WTC11 (cell line): ENCODE measurements around the gene S1PR3. TPM values are rescaled to one million over a fixed set of nuclear protein-coding genes. Genes with fewer than 3 reads are reported as not detected.

Experiments
- ATAC-seq: fragments of 200-7000 bp; cut with Tn5 transposase; 2 replicates; pipeline ENCODE4 v1.10.0; 2021; ENCODE audit warnings: mild to moderate bottlenecking, moderate library complexity
- CTCF ChIA-PET: fragments of 300-600 bp; sonication (Branson Sonifier 250); formaldehyde crosslinking; loops from one replicate; lab custom pipeline; 2021; ENCODE audit warnings: antibody characterized with exemption; lab: Charles Lee
- POLR2A ChIA-PET: fragments of 350-600 bp; sonication (Branson Sonifier 250); formaldehyde crosslinking; loops from one replicate; lab custom pipeline; 2021; ENCODE audit warnings: antibody characterized with exemption; lab: Charles Lee
- DNase-seq: peaks from one replicate; pipeline ENCODE4 v3.0.0; 2021; ENCODE audit warnings: low spot score
- H3K27ac Mint-ChIP-seq: 2 replicates; pipeline ENCODE4 v1.8.0; 2021; ENCODE audit warnings: mixed read lengths
- H3K27me3 Mint-ChIP-seq: 2 replicates; pipeline ENCODE4 v1.8.0; 2021; ENCODE audit warnings: low read depth, mild to moderate bottlenecking, moderate library complexity, mixed read lengths
- H3K36me3 Mint-ChIP-seq: 2 replicates; pipeline ENCODE4 v1.8.0; 2021; ENCODE audit warnings: mixed read lengths
- H3K4me1 Mint-ChIP-seq: 2 replicates; pipeline ENCODE4 v1.8.0; 2022; ENCODE audit warnings: mixed read lengths
- H3K4me3 Mint-ChIP-seq: 2 replicates; pipeline ENCODE4 v1.8.0; 2021; ENCODE audit warnings: mild to moderate bottlenecking, moderate library complexity, mixed read lengths
- H3K9me3 Mint-ChIP-seq: 2 replicates; pipeline ENCODE4 v1.8.0; 2021; ENCODE audit warnings: mixed read lengths
- E2F1 ChIP-seq: sonication (generic); formaldehyde crosslinking; IDR thresholded peaks from 2 replicates; pipeline ENCODE4 v1.8.0; 2022; ENCODE audit warnings: mild to moderate bottlenecking, missing genetic modification reagents
- EMX1 ChIP-seq: fragments of 250-450 bp; sonication (Bioruptor Pico); IDR thresholded peaks from 2 replicates; pipeline ENCODE4 v1.8.0; 2021; ENCODE audit warnings: mild to moderate bottlenecking
- ESRRA ChIP-seq: sonication (generic); formaldehyde crosslinking; IDR thresholded peaks from 2 replicates; pipeline ENCODE4 v1.8.1; 2022; ENCODE audit warnings: mild to moderate bottlenecking, missing genetic modification reagents, borderline replicate concordance
- HMGXB4 ChIP-seq: sonication (generic); formaldehyde crosslinking; IDR thresholded peaks from 2 replicates; pipeline ENCODE4 v1.8.1; 2023; ENCODE audit warnings: mild to moderate bottlenecking, moderate library complexity, missing genetic modification reagents
- JAZF1 ChIP-seq: fragments of 250-450 bp; sonication (Bioruptor Pico); IDR thresholded peaks from 2 replicates; pipeline ENCODE4 v1.9.0; 2021; ENCODE audit warnings: moderate library complexity, mild to moderate bottlenecking, inconsistent platforms
- MAX ChIP-seq: sonication (generic); formaldehyde crosslinking; IDR thresholded peaks from 2 replicates; pipeline ENCODE4 v1.8.0; 2022; ENCODE audit warnings: mild to moderate bottlenecking, missing genetic modification reagents
- MYBL2 ChIP-seq: sonication (generic); formaldehyde crosslinking; IDR thresholded peaks from 2 replicates; pipeline ENCODE4 v1.8.1; 2023; ENCODE audit warnings: mild to moderate bottlenecking, moderate library complexity, missing genetic modification reagents
- OVOL2 ChIP-seq: fragments of 250-450 bp; sonication (Bioruptor Pico); IDR thresholded peaks from 2 replicates; pipeline ENCODE4 v1.9.0; 2021; ENCODE audit warnings: mild to moderate bottlenecking, borderline replicate concordance
- RELA ChIP-seq: sonication (generic); formaldehyde crosslinking; IDR thresholded peaks from 2 replicates; pipeline ENCODE4 v1.8.1; 2022; ENCODE audit warnings: missing genetic modification reagents, mild to moderate bottlenecking, borderline replicate concordance
- RORB ChIP-seq: fragments of 250-450 bp; sonication (Bioruptor Pico); IDR thresholded peaks from 2 replicates; pipeline ENCODE4 v1.9.0; 2021; ENCODE audit warnings: mild to moderate bottlenecking
- SP1 ChIP-seq: sonication (generic); formaldehyde crosslinking; conservative IDR thresholded peaks from 2 replicates; pipeline ENCODE4 v1.8.1; 2022; ENCODE audit warnings: missing genetic modification reagents
- TCF7 ChIP-seq: sonication (generic); formaldehyde crosslinking; IDR thresholded peaks from 2 replicates; pipeline ENCODE4 v1.8.0; 2022; ENCODE audit warnings: mild to moderate bottlenecking, low read depth, missing genetic modification reagents, moderate library complexity
- ZBTB21 ChIP-seq: sonication (generic); formaldehyde crosslinking; IDR thresholded peaks from 2 replicates; pipeline ENCODE4 v1.8.1; 2023; ENCODE audit warnings: mild to moderate bottlenecking, missing genetic modification reagents, borderline replicate concordance
- ZNF219 ChIP-seq: sonication (generic); formaldehyde crosslinking; IDR thresholded peaks from 2 replicates; pipeline ENCODE4 v1.8.0; 2023; ENCODE audit warnings: missing genetic modification reagents, mild to moderate bottlenecking, borderline replicate concordance
- ZNF532 ChIP-seq: fragments of 250-450 bp; sonication (Bioruptor Pico); IDR thresholded peaks from 2 replicates; pipeline ENCODE4 v1.9.0; 2021; ENCODE audit warnings: mild to moderate bottlenecking, borderline replicate concordance
- total RNA-seq: library from RNA; stranded (reverse); gene quantifications from 3 replicates; pipeline ENCODE4 v1.2.3, GENCODE V29; 2021
- TF ChIP-seq, protein P1 (sequence below): sonication (generic); formaldehyde crosslinking; IDR thresholded peaks from 2 replicates; pipeline ENCODE4 v1.8.1; 2022; ENCODE audit warnings: mild to moderate bottlenecking, moderate library complexity, missing genetic modification reagents
- TF ChIP-seq, protein P2 (sequence below): sonication (generic); formaldehyde crosslinking; IDR thresholded peaks from 2 replicates; pipeline ENCODE4 v1.8.1; 2023; ENCODE audit warnings: mild to moderate bottlenecking, missing genetic modification reagents, moderate library complexity

The S1PR3 gene
- total RNA-seq, 1 experiment from 2014 or later = 7.1 TPM

- no peak for TF ChIP-seq OVOL2 (CRISPR knock-in tag)
These were observed 17.8 kb upstream of the S1PR3 start (continued) for GRCh38 chr9:88973281-88974045.

- no peak overlapping the region for H3K27ac Mint-ChIP-seq
- ATAC-seq = no peak
- POLR2A ChIA-PET = no interaction called here
- H3K4me3 Mint-ChIP-seq = no peak overlapping the region
- H3K9me3 Mint-ChIP-seq = peaks cover 13% of the 10 kb centered on the region
- CTCF ChIA-PET = no interaction called here
- H3K4me1 Mint-ChIP-seq = peaks cover 8% of the 10 kb centered on the region
- H3K27me3 Mint-ChIP-seq = no peaks in the 10 kb centered on the region
- no peak for DNase-seq
- TF ChIP-seq, protein P1, sequence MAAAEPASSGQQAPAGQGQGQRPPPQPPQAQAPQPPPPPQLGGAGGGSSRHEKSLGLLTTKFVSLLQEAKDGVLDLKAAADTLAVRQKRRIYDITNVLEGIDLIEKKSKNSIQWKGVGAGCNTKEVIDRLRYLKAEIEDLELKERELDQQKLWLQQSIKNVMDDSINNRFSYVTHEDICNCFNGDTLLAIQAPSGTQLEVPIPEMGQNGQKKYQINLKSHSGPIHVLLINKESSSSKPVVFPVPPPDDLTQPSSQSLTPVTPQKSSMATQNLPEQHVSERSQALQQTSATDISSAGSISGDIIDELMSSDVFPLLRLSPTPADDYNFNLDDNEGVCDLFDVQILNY (CRISPR knock-in tag) = no peak
- TF ChIP-seq, protein P2, sequence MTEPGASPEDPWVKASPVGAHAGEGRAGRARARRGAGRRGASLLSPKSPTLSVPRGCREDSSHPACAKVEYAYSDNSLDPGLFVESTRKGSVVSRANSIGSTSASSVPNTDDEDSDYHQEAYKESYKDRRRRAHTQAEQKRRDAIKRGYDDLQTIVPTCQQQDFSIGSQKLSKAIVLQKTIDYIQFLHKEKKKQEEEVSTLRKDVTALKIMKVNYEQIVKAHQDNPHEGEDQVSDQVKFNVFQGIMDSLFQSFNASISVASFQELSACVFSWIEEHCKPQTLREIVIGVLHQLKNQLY (CRISPR knock-in tag) = no peak
- TF ChIP-seq ZNF219 (CRISPR knock-in tag) = no peak
- TF ChIP-seq MYBL2 = no peak
- TF ChIP-seq ZNF532 (CRISPR knock-in tag) = no peak
- no peak for TF ChIP-seq EMX1 (CRISPR knock-in tag)
- TF ChIP-seq JAZF1 (CRISPR knock-in tag) = no peak
- no peak for TF ChIP-seq SP1
- TF ChIP-seq RORB (CRISPR knock-in tag) = no peak
- no peak for TF ChIP-seq E2F1 (CRISPR knock-in tag)
- no peak for TF ChIP-seq ESRRA (CRISPR knock-in tag)
- TF ChIP-seq ZBTB21 (CRISPR knock-in tag) = no peak
- H3K36me3 Mint-ChIP-seq = peaks cover under 1% of the 10 kb centered on the region
These were observed 16.6 kb upstream of the S1PR3 start for GRCh38 chr9:88974641-88975040.

GRCh38 chr9:88975966-88976889, 15.0 kb upstream of the S1PR3 start:
- Mint-ChIP-seq H3K4me1 (peaks cover 5% of the 10 kb centered on the region), H3K9me3 (peaks cover 21% of the 10 kb centered on the region), H3K27me3 (no peaks in the 10 kb centered on the region), H3K4me3 (no peak overlapping the region), H3K36me3 (peaks cover 10% of the 10 kb centered on the region), H3K27ac (no peak overlapping the region)
- CTCF ChIA-PET = no interaction called here
- no peak for DNase-seq
- POLR2A ChIA-PET = no interaction called here
- ATAC-seq = no peak
- TF ChIP-seq MAX (CRISPR knock-in tag) (no peak), RELA (CRISPR knock-in tag) (no peak), TCF7 (CRISPR knock-in tag) (no peak), HMGXB4 (CRISPR knock-in tag) (no peak), ESRRA (CRISPR knock-in tag) (no peak), ZNF532 (CRISPR knock-in tag) (no peak)
